Endometrium (tissue), 2 donors: ENCODE results near the gene IL18R1.

Experiments
- FAIRE-seq: peaks from 2 replicates; lab custom pipeline; 2012; peaks lifted over from hg19 to GRCh38; lab: Jason Lieb, UNC
- donor health status: control.
- donor health status: control.

The IL18R1 gene

DNA sequence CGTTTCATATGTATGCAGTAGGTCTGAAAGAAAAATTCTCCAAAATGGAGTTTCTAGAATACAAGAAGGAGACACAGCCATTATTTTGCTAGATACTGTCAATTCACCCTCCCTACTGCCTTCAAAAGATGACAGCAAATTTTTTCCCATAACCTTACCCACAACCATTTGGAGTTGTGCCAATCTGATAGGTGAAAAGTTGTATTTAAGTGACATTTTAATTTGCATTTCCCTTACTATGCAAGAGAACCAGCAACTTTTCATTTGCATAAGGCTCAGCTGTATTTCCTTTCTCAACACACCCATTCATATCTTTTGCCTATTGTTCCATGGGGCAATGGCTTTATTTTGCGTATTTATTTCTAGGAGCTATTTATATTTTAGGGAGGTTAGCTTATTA is 36.0 kb downstream of the IL18R1 start:
- FAIRE-seq = no peak

DNA sequence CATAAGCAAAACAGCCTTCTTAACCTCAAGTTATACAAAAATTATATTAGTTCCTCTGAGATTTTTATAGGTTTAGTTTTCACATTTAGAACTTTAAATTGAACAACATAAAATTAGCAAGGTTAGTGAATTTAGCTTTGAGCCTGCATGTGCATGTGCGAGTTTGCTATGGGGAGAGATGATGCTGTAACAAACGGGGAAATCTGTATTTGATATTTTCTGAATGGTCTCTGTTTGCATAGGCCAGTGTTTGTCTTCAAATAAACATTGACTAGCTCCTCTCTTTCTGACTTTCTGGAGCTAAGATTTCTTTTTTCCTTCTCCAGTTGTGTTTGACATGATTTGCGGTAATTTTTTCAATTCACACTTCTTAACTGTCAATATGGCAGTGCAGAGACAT is 36.5 kb downstream of the IL18R1 start:
- no peak for FAIRE-seq

DNA sequence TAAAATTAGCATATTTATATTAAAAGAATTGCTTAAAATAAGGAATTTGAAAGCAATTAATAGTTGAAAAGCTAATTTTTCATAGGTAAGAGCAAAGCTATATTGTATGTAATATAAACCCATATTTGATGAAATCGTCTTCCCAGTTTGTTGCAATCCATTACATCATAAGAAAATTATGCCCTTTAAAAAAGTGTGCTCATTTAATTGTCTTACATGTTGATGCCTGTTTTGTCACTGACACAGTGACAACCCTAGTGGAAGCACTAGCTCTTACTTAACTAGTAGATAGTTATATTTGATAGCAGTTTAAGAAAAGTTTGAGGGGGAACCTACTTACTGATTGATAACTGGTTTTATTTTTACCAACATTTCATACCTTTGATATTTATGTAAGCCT is 37.3 kb downstream of the IL18R1 start:
- FAIRE-seq = no peak

DNA sequence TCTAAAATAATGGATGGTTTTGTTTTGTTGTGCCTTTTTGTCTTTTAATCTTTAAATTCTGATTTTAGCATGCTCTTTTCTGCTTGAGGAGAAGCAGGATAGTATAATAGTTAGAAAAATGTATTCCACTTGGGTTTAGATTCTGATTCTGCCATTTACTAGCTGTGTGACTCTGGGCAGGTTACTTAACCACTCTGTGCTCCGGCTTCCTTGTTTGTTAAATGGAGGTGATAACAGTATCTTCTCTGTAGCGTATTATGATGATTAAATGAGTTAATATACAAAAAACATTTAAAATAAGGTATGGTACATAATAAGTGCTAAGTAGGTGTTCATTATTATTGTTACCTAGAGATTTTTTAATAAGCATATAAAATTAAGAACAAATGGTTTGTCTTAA is 40.4 kb downstream of the IL18R1 start:
- FAIRE-seq = no peak

DNA sequence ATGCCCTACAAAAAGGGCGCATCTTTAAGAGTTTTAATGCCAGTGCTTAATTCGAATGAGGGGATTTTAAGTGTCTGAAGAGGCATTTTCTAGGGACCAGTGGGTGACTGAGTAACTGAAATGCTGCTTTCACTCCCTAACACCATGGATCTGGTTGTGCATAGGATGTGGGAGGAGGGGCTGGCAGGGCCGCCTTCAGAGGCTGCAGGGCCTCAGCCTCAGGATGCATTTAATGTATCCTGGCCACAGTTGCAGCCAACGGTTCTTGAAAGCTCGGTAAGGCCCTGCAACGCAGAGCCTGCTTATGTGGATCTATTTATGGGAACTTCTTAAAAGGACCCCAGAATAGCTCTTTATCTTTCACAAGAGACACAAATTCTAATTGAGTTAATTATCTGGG is 41.6 kb downstream of the IL18R1 start:
- FAIRE-seq = no peak

DNA sequence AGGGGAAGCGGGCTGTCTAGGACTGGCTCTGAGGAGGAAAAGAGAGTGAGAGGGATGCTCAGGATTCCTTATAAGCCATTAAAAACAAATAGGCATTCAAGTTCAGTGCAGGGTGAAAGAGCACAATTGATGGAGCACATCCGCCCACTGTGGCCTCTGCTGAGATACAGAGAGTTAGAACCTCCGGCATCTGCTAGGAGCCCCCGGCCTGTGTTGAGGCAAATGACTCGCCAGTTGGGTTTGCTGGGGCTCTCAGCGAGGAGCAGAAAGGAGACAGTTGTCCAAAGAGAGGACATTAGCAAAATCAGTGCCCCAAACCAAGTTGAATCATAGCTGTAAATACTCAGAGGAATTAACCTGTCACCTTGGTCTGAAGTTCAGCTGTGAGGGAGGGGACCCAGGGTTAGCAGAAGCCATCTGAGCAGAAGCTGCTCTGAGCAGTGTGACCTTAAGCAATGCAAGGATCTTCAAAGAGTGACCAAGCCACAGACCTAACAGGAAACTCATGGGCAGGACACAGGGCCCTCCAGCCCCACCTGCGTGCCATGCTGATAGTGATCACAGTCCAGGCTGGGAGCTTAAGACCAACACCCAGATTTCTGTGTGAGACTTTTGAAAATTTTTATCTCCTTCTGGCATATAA is 44.0 kb downstream of the IL18R1 start:
- FAIRE-seq = no peak

DNA sequence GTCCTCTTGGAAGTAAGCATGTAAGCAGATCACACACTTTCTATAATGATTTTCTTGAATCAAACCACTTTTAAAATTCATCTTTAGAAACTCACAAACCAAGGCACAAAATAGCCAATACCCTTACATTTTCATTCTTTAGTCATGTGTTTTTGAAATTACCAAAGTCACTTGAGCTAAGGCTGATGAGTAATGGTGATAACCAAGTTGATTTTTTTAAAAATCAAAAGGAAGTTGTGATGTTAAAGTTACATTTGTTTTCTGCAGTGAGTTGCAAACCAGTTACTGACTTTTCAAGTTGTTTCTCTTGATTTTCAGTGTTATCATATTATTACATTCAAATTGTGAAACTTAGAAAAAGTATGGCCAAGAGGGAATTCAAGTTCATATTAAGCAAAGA is 45.9 kb downstream of the IL18R1 start:
- FAIRE-seq = no peak

DNA sequence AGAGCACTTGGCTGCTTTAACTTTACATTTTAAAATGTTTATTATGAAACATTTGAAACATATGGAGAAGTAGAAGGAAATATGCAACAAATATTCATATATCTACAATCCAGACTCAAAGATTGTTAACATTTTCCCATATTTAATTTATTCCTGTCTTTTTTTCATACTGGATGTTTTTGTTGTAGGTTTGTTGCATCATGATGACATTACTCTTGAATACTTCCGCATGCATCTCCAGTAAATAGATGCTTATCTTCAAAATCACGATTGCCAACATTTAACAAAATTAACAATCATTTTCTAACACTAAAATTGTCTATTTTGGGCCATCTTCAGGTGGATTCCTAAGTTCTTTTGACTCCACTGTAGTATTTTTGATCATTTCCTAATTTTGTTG is 46.3 kb downstream of the IL18R1 start:
- FAIRE-seq = no peak

DNA sequence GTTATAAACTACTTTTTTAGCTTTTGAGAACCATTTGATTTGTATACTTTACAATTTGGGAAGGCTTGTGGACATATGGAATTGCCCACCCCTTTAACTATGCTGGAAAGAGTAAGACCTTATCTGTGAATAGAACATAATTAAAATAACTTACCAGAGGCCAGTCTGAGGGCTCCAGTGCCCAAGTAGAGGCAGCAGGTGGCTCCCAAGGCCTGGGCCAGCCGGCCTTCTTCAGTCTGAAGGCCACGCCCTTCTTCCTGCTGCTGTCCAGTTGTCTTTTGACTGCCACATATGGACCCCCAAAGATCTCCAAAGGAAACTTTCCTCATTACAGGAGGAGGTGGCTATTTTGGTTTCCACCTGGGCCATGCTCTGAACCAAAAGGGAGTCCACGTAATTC is 55.4 kb downstream of the IL18R1 start:
- FAIRE-seq = no peak

DNA sequence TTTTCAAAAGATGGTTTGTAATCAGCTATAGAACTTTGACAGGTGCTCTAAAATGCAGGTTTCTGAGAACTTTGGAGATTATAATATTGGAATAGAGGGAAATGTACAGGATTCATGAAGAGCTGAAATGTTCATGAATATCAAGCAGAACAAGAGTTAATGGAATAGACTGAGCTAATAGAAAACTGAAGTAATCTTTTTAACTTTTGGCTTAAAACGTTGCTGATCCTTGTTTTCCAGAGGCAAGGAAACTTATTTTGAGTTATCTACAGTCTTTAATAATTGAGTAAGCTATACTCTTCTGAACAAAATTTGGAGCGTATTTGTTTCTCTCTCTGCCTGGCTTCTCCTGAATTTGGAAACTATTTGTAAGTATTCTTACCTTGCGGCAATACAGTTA is 56.6 kb downstream of the IL18R1 start:
- FAIRE-seq = no peak

DNA sequence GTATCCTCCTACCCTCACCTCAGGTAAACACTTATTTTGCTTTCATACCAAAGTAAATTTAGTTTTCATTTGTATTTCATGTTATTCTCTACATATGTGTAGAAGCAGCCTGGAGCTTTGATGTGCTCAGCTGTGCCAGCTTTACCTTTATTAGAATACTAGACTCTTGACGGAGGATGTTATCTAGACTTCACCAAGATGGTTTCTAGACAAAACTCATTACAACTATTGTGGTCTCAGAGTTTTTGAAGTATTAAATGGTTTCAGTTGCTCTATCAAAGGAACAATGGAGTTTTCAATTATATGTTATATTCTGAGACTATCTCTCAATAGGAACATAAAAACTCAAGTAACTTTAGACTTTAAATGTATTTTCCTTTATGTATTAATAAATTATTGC is 62.4 kb downstream of the IL18R1 start:
- FAIRE-seq = peak; percentile 58

DNA sequence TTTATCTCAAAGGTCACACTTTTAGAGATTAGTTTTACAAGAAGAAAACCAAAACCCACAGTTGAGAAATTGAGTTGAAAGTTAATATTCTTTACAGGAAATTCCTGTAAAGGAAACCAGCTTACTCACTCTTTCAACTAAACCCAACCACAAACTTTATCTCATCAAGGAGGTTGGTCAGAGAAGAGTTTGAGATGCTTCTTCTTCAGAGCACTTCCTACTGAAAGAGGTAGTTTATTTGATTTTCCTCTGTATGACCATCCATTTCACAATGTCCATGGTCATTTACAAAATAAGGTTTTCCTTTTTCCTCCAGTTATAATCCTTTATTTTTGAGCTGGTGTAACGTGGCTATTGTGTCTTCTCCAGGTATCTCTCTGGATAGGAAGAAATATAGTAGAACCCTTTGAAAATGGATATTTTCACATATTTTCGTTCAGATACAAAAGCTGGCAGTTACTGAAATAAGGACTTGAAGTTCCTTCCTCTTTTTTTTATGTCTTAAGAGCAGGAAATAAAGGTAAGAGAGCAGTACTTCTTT is 62.9 kb downstream of the IL18R1 start:
- no peak for FAIRE-seq

DNA sequence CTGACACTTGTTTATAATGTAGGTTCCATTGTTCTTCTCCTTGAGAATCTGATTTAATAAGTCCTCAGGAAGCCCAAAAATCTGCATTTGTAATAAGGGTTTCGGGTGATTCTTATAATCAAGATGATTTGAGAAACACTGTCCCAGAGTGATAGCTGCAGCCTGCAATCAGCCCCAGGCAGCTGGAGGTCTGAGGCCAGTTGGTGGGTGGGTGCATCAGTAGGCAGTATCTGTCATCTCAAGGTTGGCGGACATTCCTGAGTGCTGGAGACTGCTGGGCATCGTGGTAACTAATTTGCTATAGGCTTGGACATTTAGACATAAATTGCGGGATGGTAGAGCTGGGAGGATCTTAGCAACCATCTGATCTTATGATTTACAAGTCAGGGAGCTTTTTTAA is 64.7 kb downstream of the IL18R1 start:
- FAIRE-seq = no peak

DNA sequence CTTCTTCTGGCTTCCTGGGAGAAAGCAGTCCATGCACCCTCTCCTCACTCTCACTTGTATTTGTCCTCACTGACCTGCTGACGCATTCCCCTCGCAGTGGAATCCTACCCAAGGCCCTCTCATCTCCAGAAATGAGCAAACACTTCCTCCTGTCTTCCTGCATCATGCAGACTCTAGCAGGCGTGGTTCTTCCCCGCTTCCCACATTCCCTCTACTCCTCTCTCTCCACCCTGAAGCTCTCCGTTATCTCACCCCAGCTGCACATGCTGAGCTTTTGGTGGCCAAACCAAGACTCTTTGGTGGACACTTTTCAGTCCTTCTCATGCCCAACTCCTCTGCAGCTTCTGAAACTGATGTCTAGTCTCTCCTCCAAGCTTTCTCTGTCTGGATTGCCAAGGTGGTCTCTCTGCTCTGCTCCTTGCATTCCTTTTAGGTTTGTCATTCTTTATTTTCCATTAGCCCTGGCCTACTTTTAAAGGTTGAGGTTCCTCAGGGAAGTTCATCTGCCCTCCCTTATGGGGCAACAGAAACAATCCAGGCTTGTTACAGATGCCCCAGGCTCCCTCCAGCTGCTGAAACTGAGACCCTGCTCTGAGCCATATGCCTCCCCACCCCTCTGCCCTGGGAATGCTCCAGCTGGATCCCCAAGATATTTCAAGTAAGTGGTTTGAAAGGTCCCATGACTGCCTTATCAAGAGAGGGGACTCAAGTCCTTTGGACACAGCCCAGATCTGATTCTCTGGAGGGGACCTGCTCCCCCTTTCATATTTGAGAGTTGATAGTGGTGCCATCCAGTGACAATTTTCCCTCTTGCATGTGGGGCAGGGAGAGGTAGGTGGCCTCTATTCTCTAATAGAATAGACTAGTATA is 66.5 kb downstream of the IL18R1 start:
- no peak for FAIRE-seq

DNA sequence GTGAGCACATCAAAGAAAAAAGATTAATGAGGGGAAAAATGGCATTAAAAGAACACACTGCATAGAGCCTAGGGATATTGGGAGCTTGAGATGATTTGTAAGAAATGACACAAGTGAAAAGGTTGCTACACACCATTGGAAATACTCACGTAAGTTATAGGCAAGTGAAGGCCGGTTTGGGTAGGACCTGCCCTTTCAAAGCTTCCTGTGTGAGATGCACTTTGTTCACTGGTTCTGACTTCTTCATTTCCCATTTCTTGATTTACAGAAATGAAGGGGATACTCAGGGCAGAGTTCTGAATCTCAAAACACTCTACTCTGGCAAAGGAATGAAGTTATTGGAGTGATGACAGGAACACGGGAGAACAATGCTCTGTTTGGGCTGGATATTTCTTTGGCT is 67.3 kb downstream of the IL18R1 start, which contains the start of gene IL18RAP:
IL18RAP (plus strand) TSS at position 251 of the 400 bp plus-strand sequence; CDS start at position 369, 118 bp downstream.
- FAIRE-seq = no peak

DNA sequence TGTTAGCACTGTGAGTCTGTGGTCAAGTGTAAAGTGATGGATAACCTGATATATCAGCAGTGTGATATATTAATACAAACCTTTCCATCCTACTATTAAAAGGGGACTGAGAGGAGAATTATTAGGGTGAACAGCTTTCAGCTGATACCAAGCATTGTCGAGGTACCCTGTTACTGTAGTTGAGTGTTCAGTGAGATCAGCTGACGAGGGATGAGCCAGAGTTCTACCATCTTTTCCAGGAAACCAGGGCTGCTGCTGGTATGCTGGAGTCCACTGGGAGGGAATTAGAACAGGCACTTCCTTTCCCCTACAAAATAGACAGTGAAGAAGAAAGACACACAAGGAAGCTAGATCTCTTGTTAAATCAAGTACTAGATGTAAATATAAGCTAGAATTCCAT is 67.8 kb downstream of the IL18R1 start:
- FAIRE-seq = no peak

DNA sequence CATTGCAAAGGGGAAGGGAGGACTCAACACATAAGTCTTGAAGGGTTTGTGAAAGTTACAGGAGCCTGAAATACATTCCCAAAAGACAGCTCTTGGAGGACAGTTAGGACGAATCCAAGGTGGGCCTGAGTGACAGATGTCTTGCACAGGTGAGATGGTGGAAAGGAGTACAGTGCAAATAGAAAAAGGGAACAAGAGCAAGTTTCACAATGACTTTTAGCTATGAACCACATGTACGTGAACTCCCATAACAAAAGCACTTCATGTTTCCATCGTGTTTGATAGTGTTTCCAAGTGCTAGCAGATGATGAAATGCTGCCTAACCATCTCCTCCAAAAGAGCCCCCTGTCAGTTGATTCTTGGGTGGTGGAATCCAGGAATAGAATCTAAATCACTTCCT is 69.2 kb downstream of the IL18R1 start:
- no peak for FAIRE-seq

DNA sequence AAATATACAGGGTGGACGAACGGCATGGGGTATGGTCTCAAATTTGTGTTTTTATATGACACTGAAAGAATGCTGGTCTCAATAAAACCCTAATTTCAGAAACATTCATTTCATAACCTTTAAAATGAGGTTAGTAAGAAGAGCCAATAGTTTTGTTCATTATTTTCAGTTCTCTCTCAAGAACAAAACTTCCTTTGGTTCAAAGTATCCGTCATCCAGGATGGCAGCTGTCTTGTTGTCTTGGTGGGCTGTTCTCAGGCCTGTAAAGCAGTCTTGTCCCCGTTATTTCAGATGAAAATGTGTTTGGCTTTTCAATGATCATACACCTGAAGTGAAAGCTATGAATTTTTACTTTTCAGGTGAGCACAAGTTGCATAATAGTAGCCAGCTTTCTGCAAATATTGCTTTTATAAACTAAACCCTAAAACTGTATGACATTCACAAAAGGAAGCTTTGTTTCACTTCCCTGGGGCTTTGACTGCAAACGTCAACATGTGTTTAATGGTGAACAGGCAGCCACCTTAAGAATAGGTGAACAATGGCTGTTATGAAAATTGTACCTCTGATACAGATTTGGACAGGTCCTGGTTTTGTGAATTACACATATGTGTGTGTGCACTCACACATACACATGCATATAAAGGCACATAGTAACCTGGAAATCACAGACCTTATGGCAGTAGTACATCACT is 70.0 kb downstream of the IL18R1 start:
- no peak for FAIRE-seq

DNA sequence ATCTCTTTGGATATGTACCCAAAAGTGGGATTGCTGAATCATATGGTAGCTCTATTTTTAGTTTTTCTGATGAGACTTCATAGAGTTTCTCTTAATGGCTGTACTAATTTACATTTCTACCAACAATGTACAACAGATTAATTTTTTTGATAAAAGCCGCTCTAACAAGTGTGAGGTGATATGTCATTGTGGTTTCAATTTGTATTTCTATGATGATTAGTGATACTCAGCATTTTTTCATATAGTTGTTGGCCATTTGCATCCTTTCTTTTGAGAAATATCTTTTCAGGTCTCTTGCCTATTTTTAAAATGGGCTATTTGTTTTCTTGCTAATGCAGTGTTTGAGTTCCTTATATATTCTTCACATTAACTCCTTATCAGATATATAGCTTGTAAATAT is 71.7 kb downstream of the IL18R1 start:
- no peak for FAIRE-seq

DNA sequence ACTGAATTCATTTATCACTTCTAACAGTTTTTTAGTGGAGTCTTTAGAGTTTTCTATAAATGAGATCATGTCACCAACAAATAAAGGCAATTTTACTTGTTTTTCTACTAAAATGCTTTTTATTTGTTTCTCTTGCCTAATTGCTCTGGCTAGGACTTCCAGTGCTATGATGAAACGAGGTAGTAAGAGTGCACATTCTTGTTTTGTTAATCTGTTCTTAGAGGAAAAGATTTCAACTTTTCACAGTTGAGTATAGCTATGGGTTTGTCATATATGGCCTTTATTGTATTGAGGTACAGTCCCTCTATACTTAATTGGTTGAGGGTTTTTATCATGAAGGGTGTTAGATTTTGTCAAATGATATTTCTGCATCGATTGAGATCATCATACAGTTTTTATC is 73.0 kb downstream of the IL18R1 start:
- FAIRE-seq = no peak

DNA sequence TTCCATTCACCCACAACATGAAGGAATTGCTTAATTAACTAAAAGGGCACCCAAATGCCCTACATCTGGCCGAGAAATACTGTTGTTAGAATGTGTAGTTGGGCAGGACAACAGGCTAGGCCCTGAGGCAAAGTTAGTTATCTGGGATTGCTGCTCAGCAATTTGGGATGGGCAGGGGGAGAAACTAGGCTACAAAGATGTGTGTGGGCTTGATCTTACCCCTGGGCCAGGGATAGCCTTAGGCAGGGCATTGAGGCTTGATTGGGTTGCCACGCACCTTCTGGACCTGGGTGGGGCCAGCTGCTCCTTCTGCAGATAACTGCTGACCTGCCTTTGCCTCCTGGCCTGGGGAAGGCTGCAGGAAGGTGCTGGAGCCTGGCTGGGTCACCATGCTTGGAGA is 76.8 kb downstream of the IL18R1 start:
- FAIRE-seq = no peak

DNA sequence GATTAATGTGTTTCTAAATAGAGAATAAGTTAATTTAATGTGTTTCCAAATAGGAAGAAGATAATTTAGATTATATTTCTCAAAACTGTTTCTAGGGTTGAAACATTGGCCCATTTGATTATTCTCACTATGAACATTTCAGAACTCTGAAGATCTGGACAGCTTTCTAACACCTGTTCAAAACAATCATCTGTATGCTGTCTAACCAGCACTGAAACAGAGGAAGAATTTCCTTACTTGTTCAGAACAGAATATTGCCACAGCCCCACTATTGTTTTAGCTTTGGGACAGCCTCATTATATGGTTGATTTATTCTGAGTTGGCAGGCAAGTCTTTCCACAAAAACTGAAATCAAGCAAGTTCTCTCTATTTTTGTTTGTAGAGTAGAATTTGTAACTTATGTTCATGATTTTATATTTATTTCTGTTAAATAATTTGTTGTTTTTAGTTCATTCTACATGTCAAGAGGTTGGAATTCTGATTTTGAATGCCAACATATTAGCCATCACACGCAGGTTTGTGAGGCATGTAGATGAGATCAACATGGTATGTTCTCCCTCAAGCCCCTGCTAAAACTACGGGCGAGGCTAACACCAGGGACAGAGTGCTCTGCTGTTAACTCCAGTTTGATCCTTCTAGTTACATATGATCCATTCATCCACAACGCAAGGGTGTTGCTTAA is 78.5 kb downstream of the IL18R1 start:
- no peak for FAIRE-seq
